SK-N-SH (cell line): ENCODE results near the gene TRPM2.

Experiments
- CTCF ChIP-seq: fragments of 200-600 bp; sonication (generic); IDR thresholded peaks from 2 replicates; pipeline ENCODE4 v1.6.1; 2017; ENCODE audit warnings: antibody characterized with exemption, mild to moderate bottlenecking, moderate library complexity
- EZH2phosphoT487 ChIP-seq: fragments of 200-600 bp; sonication (generic); IDR thresholded peaks from 2 replicates; pipeline ENCODE4 v1.6.1; 2017; ENCODE audit warnings: low read depth, mixed run types, mild to moderate bottlenecking, antibody characterized with exemption, moderate library complexity, borderline replicate concordance
- POLR2AphosphoS5 ChIP-seq: IDR thresholded peaks from 2 replicates; pipeline ENCODE4 v1.6.1; 2012; ENCODE audit warnings: low read depth, low read length
- REST ChIP-seq: IDR thresholded peaks from 2 replicates; pipeline ENCODE4 v1.6.1; 2012; ENCODE audit warnings: mild to moderate bottlenecking, low read depth, low read length, moderate library complexity
- TAF1 ChIP-seq: IDR thresholded peaks from 2 replicates; pipeline ENCODE4 v1.6.1; 2012; ENCODE audit warnings: low read depth, mild to moderate bottlenecking, low read length, moderate library complexity, borderline replicate concordance
- USF2 ChIP-seq: fragments of 150-350 bp; IDR thresholded peaks from 2 replicates; pipeline ENCODE4 v1.6.1; 2017; ENCODE audit warnings: antibody characterized with exemption, low read length, low read depth, borderline replicate concordance

- TF ChIP-seq POLR2AphosphoS5 (no peak), TAF1 (no peak), CTCF (no peak), REST (no peak), USF2 (no peak), EZH2phosphoT487 (no peak)
Observed at GRCh38 chr21:44318489-44319285, 34.7 kb upstream of the TRPM2 start.
